GM12878 (cell line): ENCODE results near the gene ST8SIA1. TPM values are rescaled to one million over a fixed set of nuclear protein-coding genes. Genes with fewer than 3 reads are reported as not detected.

Experiments used
- ATAC-seq: fragments of 200-7000 bp; cut with Tn5 transposase; 3 replicates; pipeline ENCODE4 v1.9.1; 2020; ENCODE audit warnings: mild to moderate bottlenecking, moderate library complexity
- BruUV-seq: library from RNA; stranded (reverse); fragments of 400-500 nt; replicated peaks from 2 replicates; lab custom pipeline; 2021; lab: Mats Ljungman, UMichigan
- CTCF ChIA-PET: fragments of 300-600 bp; sonication (Branson Sonifier 250); formaldehyde crosslinking; extraction: SDS; loops from one replicate; lab custom pipeline; 2021; ENCODE audit warnings: inconsistent platforms; lab: Yijun Ruan, JAX
- POLR2A ChIA-PET: fragments of 350-600 bp; formaldehyde crosslinking; extraction: SDS; loops from one replicate; lab custom pipeline; 2021; ENCODE audit warnings: inconsistent platforms; lab: Charles Lee
- RAD21 ChIA-PET: fragments of 300-600 bp; sonication (Branson Sonifier 250); formaldehyde crosslinking; loops from one replicate; lab custom pipeline; 2023; ENCODE audit warnings: antibody characterized with exemption; ENCODE audit not compliant: unreplicated experiment; lab: Charles Lee
- SMC1A ChIA-PET: fragments of 300-600 bp; sonication (Branson Sonifier 250); formaldehyde crosslinking; loops from one replicate; lab custom pipeline; 2023; ENCODE audit not compliant: unreplicated experiment, uncharacterized antibody; lab: Charles Lee
- DNase-seq: peaks from one replicate; pipeline ENCODE4 v3.0.0-alpha.2; 2011; ENCODE audit warnings: low read depth, low spot score
- FAIRE-seq: peaks from 3 replicates; lab custom pipeline; 2011; peaks lifted over from hg19 to GRCh38; lab: Jason Lieb, UNC
- H2AFZ ChIP-seq: 2 replicates; pipeline ENCODE4 v1.6.0; 2011; ENCODE audit warnings: low read depth, low read length, control low read depth; ENCODE audit not compliant: control insufficient read depth
- H3K27ac ChIP-seq: 2 replicates; pipeline ENCODE4 v1.5.1; 2011; ENCODE audit warnings: control low read depth; ENCODE audit not compliant: control insufficient read depth, insufficient read depth
- H3K27me3 ChIP-seq, 2 experiments: replicated peaks in 1 of 2; 2 replicates each; pipeline versions ENCODE4 v1.6.0 to v1.6.1; 2011; ENCODE audit warnings: low read length in 1 of 2; ENCODE audit not compliant: control insufficient read depth in 2 of 2, insufficient read depth in 2 of 2
- H3K36me3 ChIP-seq, 2 experiments: 2 replicates each; pipeline ENCODE4 v1.5.1; 2011; ENCODE audit warnings: low read length in 1 of 2; ENCODE audit not compliant: control insufficient read depth in 2 of 2, insufficient read depth in 2 of 2
- H3K4me1 ChIP-seq: 2 replicates; pipeline ENCODE4 v1.6.1; 2011; ENCODE audit warnings: mild to moderate bottlenecking, low read length, moderate library complexity, mixed read lengths; ENCODE audit not compliant: control insufficient read depth, insufficient read depth
- H3K4me2 ChIP-seq: 2 replicates; pipeline ENCODE4 v1.6.0; 2011; ENCODE audit warnings: control low read depth; ENCODE audit not compliant: control insufficient read depth, insufficient read depth
- H3K4me3 ChIP-seq: fragments of 200-600 bp; sonication (generic); 2 replicates; pipeline ENCODE4 v1.5.1; 2016
- H3K79me2 ChIP-seq: 2 replicates; pipeline ENCODE4 v1.6.0; 2011; ENCODE audit warnings: low read length; ENCODE audit not compliant: control insufficient read depth, insufficient read depth
- H3K9ac ChIP-seq: 2 replicates; pipeline ENCODE4 v1.8.0; 2011; ENCODE audit warnings: low read length, control low read depth, mixed read lengths; ENCODE audit not compliant: control insufficient read depth, insufficient read depth
- H3K9me3 ChIP-seq: replicated peaks from 3 replicates; pipeline ENCODE4 v1.5.1; 2011; ENCODE audit warnings: mild to moderate bottlenecking, low read length; ENCODE audit not compliant: control insufficient read depth, insufficient read depth
- H4K20me1 ChIP-seq: 2 replicates; pipeline ENCODE4 v1.6.0; 2011; ENCODE audit not compliant: control insufficient read depth, insufficient read depth
- CREB1 ChIP-seq: IDR thresholded peaks from 2 replicates; pipeline ENCODE4 v1.6.1; 2012; ENCODE audit warnings: low read depth, mild to moderate bottlenecking, inconsistent platforms
- FOS ChIP-seq: IDR thresholded peaks from 3 replicates; pipeline ENCODE4 v1.6.1; 2011; ENCODE audit warnings: borderline replicate concordance; ENCODE audit not compliant: insufficient read length; ENCODE audit errors: extremely low read depth
- IKZF2 ChIP-seq, 2 experiments: fragments of 450-650 bp; IDR thresholded peaks; 2 replicates each; pipeline ENCODE4 v1.6.1; 2017; ENCODE audit warnings: mild to moderate bottlenecking in 2 of 2, moderate library complexity in 2 of 2
- KAT2A ChIP-seq: conservative IDR thresholded peaks from 2 replicates; pipeline ENCODE4 v1.6.1; 2011; ENCODE audit warnings: low read depth, low read length; ENCODE audit not compliant: control insufficient read depth
- KDM1A ChIP-seq: fragments of 200-600 bp; sonication (generic); IDR thresholded peaks from 2 replicates; pipeline ENCODE4 v1.6.1; 2016; ENCODE audit warnings: borderline replicate concordance
- POLR2AphosphoS2 ChIP-seq: IDR thresholded peaks from 2 replicates; pipeline ENCODE4 v1.6.1; 2011; ENCODE audit warnings: low read depth, mild to moderate bottlenecking, low read length, improper control_type of control experiment, moderate library complexity
- RB1 ChIP-seq: fragments of 450-650 bp; formaldehyde crosslinking; IDR thresholded peaks from 2 replicates; pipeline ENCODE4 v1.6.1; 2017; ENCODE audit warnings: mild to moderate bottlenecking, borderline replicate concordance
- SMAD1 ChIP-seq: fragments of 450-650 bp; IDR thresholded peaks from 2 replicates; pipeline ENCODE4 v1.6.1; 2018; ENCODE audit warnings: mild to moderate bottlenecking, low read depth; ENCODE audit not compliant: partially characterized antibody
- ZBED1 ChIP-seq: IDR thresholded peaks from 2 replicates; pipeline ENCODE4 v1.6.1; 2016; ENCODE audit warnings: borderline replicate concordance
- ZNF384 ChIP-seq: IDR thresholded peaks from 2 replicates; pipeline ENCODE4 v1.6.1; 2012; ENCODE audit warnings: low read depth, mild to moderate bottlenecking, low read length, improper control_type of control experiment, borderline replicate concordance
- WGBS: methylation state at CpG from one replicate; pipeline ENCODE4 v1.1.6; 2016; ENCODE audit warnings: low lambda C conversion rate; ENCODE audit not compliant: insufficient replicate concordance, insufficient coverage; ENCODE audit errors: missing lambda C conversion rate; 5-methylcytosine and 5-hydroxymethylcytosine counted together
- in situ Hi-C: fragments of 300-500 bp; cut with MboI; formaldehyde crosslinking; loops from 9 replicates; pipeline ENCODE4 v1.14.3; 2018; ENCODE audit warnings: mixed read lengths
- intact Hi-C: fragments of 100-400 bp; cut with micrococcal nuclease; formaldehyde crosslinking; loops from one replicate; pipeline ENCODE4 v1.14.2; 2022; ENCODE audit not compliant: unreplicated experiment
- polyA plus RNA-seq, 11 experiments: library from polyadenylated mRNA; depleted of rRNA in 4 of 11; unstranded in 6 of 11; stranded (reverse) in 5 of 11; fragments of >200 nt; fragmentation: Nextera tagmentation in 4 of 11; fragmentation: Illumina TruSeq in 1 of 11; extraction: Ambion mirVana in 4 of 11; extraction: Trizol in 1 of 11; gene quantifications; 1 replicate in 1 of 11; 2 replicates in 10 of 11; pipeline versions ENCODE4 v1.2.1 to v1.2.3, GENCODE V29; 2011 to 2016; ENCODE audit warnings: inconsistent platforms in 2 of 11, missing spikeins in 2 of 11, low read depth in 1 of 11
- total RNA-seq, 4 experiments: library from RNA; depleted of rRNA in 3 of 4; stranded (reverse); fragments of >200 nt in 3 of 4; fragmentation: Illumina TruSeq in 1 of 4; extraction: Trizol in 1 of 4; gene quantifications; 2 replicates each; pipeline versions ENCODE4 v1.2.1 to v1.2.3, GENCODE V29; 2013 to 2021
- TF ChIP-seq, protein P1 (sequence below): fragments of 450-650 bp; IDR thresholded peaks from 2 replicates; pipeline ENCODE4 v1.6.1; 2017; ENCODE audit warnings: low read depth, mild to moderate bottlenecking, moderate library complexity
- TF ChIP-seq, protein P2 (sequence below): fragments of 450-650 bp; IDR thresholded peaks from 2 replicates; pipeline ENCODE4 v1.6.1; 2016; ENCODE audit warnings: mild to moderate bottlenecking
- TF ChIP-seq, protein P3 (sequence below): IDR thresholded peaks from 2 replicates; pipeline ENCODE4 v1.6.1; 2012; ENCODE audit warnings: mild to moderate bottlenecking, low read depth, low read length
- TF ChIP-seq, protein P4 (sequence below): fragments of 450-650 bp; IDR thresholded peaks from 2 replicates; pipeline ENCODE4 v1.6.1; 2016; ENCODE audit warnings: mild to moderate bottlenecking
- TF ChIP-seq, protein P5 (sequence below): IDR thresholded peaks from 2 replicates; pipeline ENCODE4 v1.6.1; 2011; ENCODE audit warnings: low read depth, mild to moderate bottlenecking, low read length, moderate library complexity, borderline replicate concordance; ENCODE audit errors: extremely low read depth

ST8SIA1 gene
- total and polyA plus RNA-seq, 10 of the 15 experiments (the other 5 are each of a cell fraction or from before 2014, with no cell fraction given), result 0.23 to 0.35 (median 0.23) TPM; not detected in 7

DNA sequence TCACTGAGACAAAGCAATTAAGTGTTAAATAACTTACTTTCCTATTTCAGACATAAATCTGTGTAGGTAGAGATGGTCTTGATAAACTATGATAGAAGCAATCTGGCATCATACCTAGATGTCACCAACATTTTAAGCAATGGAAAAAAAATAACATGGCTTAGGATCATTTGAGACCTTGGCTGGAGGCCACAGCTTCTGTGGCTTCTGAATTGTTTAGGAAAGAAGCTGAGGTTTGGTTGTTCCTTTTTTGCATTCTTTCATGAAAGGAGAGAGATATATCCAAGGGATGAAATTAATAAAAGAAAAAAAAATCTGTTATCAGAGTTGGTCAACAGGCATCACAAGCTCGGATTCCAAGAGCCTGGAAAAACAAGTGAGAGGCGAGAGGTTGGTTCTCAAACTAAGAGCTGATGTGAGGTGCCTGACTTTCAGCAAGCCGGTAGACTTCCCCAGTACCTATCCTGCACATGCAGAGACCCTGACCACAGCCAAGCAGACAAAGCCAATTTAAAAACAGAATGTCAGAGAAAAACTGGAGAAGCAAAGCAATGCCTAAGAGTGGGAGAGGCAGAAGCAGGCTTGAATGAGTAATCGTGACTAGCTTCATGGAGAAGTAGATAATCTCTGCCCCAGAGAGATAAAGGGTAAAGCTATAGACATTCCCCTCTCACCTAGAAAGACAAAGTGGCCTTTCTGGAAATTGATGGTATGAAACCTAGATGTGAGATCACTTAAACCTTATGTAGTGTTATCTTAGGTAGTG is 43.4 kb upstream of the ST8SIA1 start:
- Histone ChIP-seq H2AFZ (no peak overlapping the region), H3K36me3 (no peaks in the 10 kb centered on the region), H3K27me3 (no peaks in the 10 kb centered on the region), H3K4me1 (no peaks in the 10 kb centered on the region), H3K9me3 (no peaks in the 10 kb centered on the region), H3K27ac (no peak overlapping the region), H4K20me1 (no peaks in the 10 kb centered on the region), H3K4me3 (no peak overlapping the region), H3K79me2 (no peaks in the 10 kb centered on the region), H3K9ac (no peak overlapping the region), H3K4me2 (no peak overlapping the region)
- BruUV-seq, result no TSS peak
- ChIA-PET SMC1A (interaction anchor here (1.0 to 1.4 kb wide), 2 partner anchors 9 to 60 kb away, joined by 3 to 4 read pairs; no protein-coding TSS in a partner anchor), CTCF (interaction anchor here (0.7 to 0.9 kb wide), 2 partner anchors 81 to 143 kb away, joined by 3 read pairs; no protein-coding TSS in a partner anchor), RAD21 (interaction anchor here (0.7 kb wide), 1 partner anchor 81 kb away, joined by 3 read pairs; no protein-coding TSS in a partner anchor), POLR2A (no interaction called here)
- in situ Hi-C loops, result no loop called here
- ATAC-seq (no peak), DNase-seq (no peak), FAIRE-seq (no peak)
- WGBS, result 20% methylated on average over 4 of the region's 4 CpGs
- intact Hi-C loops, result no loop called here
- TF ChIP-seq KDM1A (no peak), RB1 (no peak), KAT2A (no peak), CREB1 (no peak), IKZF2 (IDR thresholded peaks at IDR 0.05) (no peak), ZBED1 (no peak), FOS (no peak), ZNF384 (no peak), SMAD1 (no peak), POLR2AphosphoS2 (no peak)
- TF ChIP-seq, protein P1, sequence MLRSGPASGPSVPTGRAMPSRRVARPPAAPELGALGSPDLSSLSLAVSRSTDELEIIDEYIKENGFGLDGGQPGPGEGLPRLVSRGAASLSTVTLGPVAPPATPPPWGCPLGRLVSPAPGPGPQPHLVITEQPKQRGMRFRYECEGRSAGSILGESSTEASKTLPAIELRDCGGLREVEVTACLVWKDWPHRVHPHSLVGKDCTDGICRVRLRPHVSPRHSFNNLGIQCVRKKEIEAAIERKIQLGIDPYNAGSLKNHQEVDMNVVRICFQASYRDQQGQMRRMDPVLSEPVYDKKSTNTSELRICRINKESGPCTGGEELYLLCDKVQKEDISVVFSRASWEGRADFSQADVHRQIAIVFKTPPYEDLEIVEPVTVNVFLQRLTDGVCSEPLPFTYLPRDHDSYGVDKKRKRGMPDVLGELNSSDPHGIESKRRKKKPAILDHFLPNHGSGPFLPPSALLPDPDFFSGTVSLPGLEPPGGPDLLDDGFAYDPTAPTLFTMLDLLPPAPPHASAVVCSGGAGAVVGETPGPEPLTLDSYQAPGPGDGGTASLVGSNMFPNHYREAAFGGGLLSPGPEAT, result no peak
- TF ChIP-seq, protein P2, sequence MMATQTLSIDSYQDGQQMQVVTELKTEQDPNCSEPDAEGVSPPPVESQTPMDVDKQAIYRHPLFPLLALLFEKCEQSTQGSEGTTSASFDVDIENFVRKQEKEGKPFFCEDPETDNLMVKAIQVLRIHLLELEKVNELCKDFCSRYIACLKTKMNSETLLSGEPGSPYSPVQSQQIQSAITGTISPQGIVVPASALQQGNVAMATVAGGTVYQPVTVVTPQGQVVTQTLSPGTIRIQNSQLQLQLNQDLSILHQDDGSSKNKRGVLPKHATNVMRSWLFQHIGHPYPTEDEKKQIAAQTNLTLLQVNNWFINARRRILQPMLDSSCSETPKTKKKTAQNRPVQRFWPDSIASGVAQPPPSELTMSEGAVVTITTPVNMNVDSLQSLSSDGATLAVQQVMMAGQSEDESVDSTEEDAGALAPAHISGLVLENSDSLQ, result no peak
- TF ChIP-seq, protein P3, sequence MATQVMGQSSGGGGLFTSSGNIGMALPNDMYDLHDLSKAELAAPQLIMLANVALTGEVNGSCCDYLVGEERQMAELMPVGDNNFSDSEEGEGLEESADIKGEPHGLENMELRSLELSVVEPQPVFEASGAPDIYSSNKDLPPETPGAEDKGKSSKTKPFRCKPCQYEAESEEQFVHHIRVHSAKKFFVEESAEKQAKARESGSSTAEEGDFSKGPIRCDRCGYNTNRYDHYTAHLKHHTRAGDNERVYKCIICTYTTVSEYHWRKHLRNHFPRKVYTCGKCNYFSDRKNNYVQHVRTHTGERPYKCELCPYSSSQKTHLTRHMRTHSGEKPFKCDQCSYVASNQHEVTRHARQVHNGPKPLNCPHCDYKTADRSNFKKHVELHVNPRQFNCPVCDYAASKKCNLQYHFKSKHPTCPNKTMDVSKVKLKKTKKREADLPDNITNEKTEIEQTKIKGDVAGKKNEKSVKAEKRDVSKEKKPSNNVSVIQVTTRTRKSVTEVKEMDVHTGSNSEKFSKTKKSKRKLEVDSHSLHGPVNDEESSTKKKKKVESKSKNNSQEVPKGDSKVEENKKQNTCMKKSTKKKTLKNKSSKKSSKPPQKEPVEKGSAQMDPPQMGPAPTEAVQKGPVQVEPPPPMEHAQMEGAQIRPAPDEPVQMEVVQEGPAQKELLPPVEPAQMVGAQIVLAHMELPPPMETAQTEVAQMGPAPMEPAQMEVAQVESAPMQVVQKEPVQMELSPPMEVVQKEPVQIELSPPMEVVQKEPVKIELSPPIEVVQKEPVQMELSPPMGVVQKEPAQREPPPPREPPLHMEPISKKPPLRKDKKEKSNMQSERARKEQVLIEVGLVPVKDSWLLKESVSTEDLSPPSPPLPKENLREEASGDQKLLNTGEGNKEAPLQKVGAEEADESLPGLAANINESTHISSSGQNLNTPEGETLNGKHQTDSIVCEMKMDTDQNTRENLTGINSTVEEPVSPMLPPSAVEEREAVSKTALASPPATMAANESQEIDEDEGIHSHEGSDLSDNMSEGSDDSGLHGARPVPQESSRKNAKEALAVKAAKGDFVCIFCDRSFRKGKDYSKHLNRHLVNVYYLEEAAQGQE, result no peak
- TF ChIP-seq, protein P4, sequence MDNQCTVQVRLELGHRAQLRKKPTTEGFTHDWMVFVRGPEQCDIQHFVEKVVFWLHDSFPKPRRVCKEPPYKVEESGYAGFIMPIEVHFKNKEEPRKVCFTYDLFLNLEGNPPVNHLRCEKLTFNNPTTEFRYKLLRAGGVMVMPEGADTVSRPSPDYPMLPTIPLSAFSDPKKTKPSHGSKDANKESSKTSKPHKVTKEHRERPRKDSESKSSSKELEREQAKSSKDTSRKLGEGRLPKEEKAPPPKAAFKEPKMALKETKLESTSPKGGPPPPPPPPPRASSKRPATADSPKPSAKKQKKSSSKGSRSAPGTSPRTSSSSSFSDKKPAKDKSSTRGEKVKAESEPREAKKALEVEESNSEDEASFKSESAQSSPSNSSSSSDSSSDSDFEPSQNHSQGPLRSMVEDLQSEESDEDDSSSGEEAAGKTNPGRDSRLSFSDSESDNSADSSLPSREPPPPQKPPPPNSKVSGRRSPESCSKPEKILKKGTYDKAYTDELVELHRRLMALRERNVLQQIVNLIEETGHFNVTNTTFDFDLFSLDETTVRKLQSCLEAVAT, result no peak
- TF ChIP-seq, protein P5, sequence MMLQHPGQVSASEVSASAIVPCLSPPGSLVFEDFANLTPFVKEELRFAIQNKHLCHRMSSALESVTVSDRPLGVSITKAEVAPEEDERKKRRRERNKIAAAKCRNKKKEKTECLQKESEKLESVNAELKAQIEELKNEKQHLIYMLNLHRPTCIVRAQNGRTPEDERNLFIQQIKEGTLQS, result no peak
